ENCODE measurements around the gene NTN1.

DNA sequence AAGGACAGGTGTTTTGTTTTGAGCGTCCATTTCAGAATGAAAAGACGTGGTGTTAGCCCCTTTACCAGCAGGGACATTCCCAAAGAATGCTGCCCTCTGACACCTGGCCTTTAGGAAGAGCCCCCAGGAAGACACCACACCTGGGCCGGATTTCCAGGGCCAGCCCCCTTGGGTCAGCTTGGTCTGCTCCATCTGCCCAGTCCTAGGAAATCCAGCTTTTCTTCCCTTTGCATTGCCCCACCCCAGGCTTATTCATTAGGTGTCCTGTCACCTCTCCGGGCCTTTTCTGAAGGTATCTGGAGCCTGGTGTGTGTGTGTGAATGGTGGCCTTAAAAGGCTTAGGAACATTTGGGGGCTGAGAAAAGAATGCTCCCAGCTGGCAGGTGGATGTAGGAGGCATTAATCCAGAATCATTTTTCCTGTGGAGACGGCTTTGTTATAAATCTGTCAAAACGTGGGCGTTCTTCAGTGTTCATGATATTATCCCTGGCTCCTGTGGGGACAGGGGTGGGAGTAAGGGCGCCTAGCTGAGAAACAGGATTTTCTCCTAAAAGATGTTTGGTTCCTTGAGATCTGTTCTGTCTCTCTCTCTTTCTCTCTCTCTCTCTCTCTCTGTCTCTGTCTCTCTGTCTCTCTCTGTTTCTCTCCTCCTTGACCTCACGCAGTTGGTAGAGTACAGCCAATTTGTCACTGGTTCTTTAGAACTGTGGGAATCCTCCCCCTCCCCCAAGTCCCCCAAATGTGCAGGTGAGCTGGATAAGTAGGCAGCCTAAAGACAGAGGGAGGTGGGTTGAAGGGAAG lies 84.0 kb downstream of the NTN1 start:
- TF ChIP-seq POLR2A (IDR thresholded peaks at IDR 0.05) (no peak), POLR2AphosphoS5 (IDR thresholded peaks at IDR 0.05) (no peak)
- TF ChIP-seq, protein P1, sequence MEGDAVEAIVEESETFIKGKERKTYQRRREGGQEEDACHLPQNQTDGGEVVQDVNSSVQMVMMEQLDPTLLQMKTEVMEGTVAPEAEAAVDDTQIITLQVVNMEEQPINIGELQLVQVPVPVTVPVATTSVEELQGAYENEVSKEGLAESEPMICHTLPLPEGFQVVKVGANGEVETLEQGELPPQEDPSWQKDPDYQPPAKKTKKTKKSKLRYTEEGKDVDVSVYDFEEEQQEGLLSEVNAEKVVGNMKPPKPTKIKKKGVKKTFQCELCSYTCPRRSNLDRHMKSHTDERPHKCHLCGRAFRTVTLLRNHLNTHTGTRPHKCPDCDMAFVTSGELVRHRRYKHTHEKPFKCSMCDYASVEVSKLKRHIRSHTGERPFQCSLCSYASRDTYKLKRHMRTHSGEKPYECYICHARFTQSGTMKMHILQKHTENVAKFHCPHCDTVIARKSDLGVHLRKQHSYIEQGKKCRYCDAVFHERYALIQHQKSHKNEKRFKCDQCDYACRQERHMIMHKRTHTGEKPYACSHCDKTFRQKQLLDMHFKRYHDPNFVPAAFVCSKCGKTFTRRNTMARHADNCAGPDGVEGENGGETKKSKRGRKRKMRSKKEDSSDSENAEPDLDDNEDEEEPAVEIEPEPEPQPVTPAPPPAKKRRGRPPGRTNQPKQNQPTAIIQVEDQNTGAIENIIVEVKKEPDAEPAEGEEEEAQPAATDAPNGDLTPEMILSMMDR (IDR thresholded peaks at IDR 0.05), result no peak
